ENCODE data around the gene ACOX1. TPM values are rescaled to one million over a fixed set of nuclear protein-coding genes. Genes with fewer than 3 reads are reported as not detected.

The ACOX1 gene
- total RNA-seq, 1 donor from 2014 or later: 9.7 TPM

GRCh38 chr17:76008630-76009425, 29.9 kb upstream of the ACOX1 start:
- H3K4me3 Mint-ChIP-seq: no peak overlapping the region
- no peaks in the 10 kb centered on the region for H3K4me1 ChIP-seq
- DNase-seq (ENCODE audit: low spot score): no peak
- no peak overlapping the region for H2AFZ ChIP-seq (replicated peaks)
- no peaks in the 10 kb centered on the region for H3K9me3 ChIP-seq (ENCODE audit: low read depth)
- no peaks in the 10 kb centered on the region for H3K27me3 ChIP-seq
- no peak overlapping the region for H3K27ac Mint-ChIP-seq
- TF ChIP-seq EZH2phosphoT487 (IDR thresholded peaks at IDR 0.05) (no peak), EZH2 (IDR thresholded peaks at IDR 0.05) (no peak)
- TF ChIP-seq, protein P1, sequence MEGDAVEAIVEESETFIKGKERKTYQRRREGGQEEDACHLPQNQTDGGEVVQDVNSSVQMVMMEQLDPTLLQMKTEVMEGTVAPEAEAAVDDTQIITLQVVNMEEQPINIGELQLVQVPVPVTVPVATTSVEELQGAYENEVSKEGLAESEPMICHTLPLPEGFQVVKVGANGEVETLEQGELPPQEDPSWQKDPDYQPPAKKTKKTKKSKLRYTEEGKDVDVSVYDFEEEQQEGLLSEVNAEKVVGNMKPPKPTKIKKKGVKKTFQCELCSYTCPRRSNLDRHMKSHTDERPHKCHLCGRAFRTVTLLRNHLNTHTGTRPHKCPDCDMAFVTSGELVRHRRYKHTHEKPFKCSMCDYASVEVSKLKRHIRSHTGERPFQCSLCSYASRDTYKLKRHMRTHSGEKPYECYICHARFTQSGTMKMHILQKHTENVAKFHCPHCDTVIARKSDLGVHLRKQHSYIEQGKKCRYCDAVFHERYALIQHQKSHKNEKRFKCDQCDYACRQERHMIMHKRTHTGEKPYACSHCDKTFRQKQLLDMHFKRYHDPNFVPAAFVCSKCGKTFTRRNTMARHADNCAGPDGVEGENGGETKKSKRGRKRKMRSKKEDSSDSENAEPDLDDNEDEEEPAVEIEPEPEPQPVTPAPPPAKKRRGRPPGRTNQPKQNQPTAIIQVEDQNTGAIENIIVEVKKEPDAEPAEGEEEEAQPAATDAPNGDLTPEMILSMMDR (IDR thresholded peaks at IDR 0.05): no peak
- H3K79me2 ChIP-seq (ENCODE audit: low read depth): no peaks in the 10 kb centered on the region
- H3K27me3 Mint-ChIP-seq (ENCODE audit: insufficient read depth, low read depth): peaks cover 14% of the 10 kb centered on the region
- H3K36me3 Mint-ChIP-seq: no peaks in the 10 kb centered on the region
- H3K27ac ChIP-seq: no peak overlapping the region
- no peaks in the 10 kb centered on the region for H3K9me3 Mint-ChIP-seq
- H3K4me2 ChIP-seq: no peak overlapping the region
- no peak overlapping the region for H3K9ac ChIP-seq
- no peaks in the 10 kb centered on the region for H4K20me1 ChIP-seq (ENCODE audit: low read depth)
- no peaks in the 10 kb centered on the region for H3K36me3 ChIP-seq
- H3K4me3 ChIP-seq: no peak overlapping the region
- peaks cover 6% of the 10 kb centered on the region for H3K4me1 Mint-ChIP-seq
- no peaks in the 10 kb centered on the region for H3F3A ChIP-seq (ENCODE audit: low read depth)

GRCh38 chr17:76008208-76008607, 29.2 kb upstream of the ACOX1 start:
- Histone ChIP-seq H4K20me1 (ENCODE audit: low read depth) (no peaks in the 10 kb centered on the region), H3K27me3 (no peaks in the 10 kb centered on the region), H3K9me3 (ENCODE audit: low read depth) (no peaks in the 10 kb centered on the region), H3K9ac (no peak overlapping the region), H3F3A (ENCODE audit: low read depth) (no peaks in the 10 kb centered on the region), H3K27ac (no peak overlapping the region), H3K4me2 (no peak overlapping the region), H3K79me2 (ENCODE audit: low read depth) (no peaks in the 10 kb centered on the region), H3K4me1 (no peaks in the 10 kb centered on the region), H3K36me3 (no peaks in the 10 kb centered on the region), H2AFZ (replicated peaks) (no peak overlapping the region), H3K4me3 (no peak overlapping the region)
- H3K4me1 Mint-ChIP-seq: peaks cover under 1% of the 10 kb centered on the region
- no peaks in the 10 kb centered on the region for H3K9me3 Mint-ChIP-seq
- H3K36me3 Mint-ChIP-seq: no peaks in the 10 kb centered on the region
- H3K27ac Mint-ChIP-seq: no peak overlapping the region
- H3K4me3 Mint-ChIP-seq: no peak overlapping the region
- peaks cover 13% of the 10 kb centered on the region for H3K27me3 Mint-ChIP-seq (ENCODE audit: insufficient read depth, low read depth)
- DNase-seq (ENCODE audit: low spot score): no peak
- TF ChIP-seq EZH2phosphoT487 (IDR thresholded peaks at IDR 0.05) (no peak), EZH2 (IDR thresholded peaks at IDR 0.05) (no peak)
- TF ChIP-seq, protein P1 (IDR thresholded peaks at IDR 0.05): no peak

DNA sequence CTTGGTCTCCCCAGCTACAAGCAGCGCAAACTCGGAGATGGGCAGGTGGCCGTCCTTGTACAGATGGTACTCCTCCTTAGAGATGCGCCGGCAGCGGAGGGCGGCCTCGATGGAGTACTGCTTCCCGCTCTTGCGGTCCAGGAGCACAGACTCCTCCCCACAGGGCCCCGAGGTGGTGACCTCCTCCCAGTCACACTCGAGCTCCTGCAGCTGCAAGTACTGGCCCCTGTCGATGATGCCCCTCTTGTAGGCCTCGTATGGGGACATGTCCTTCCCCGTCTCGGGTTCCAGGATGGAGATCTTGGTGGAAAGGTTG, 28.8 kb upstream of the ACOX1 start:
- Histone ChIP-seq H2AFZ (replicated peaks) (no peak overlapping the region), H3F3A (ENCODE audit: low read depth) (no peaks in the 10 kb centered on the region), H3K4me1 (no peaks in the 10 kb centered on the region), H3K27ac (no peak overlapping the region), H3K9ac (no peak overlapping the region), H3K4me3 (no peak overlapping the region), H3K79me2 (ENCODE audit: low read depth) (no peaks in the 10 kb centered on the region), H3K4me2 (no peak overlapping the region), H3K9me3 (ENCODE audit: low read depth) (no peaks in the 10 kb centered on the region), H3K27me3 (no peaks in the 10 kb centered on the region), H4K20me1 (ENCODE audit: low read depth) (no peaks in the 10 kb centered on the region), H3K36me3 (no peaks in the 10 kb centered on the region)
- Mint-ChIP-seq H3K36me3 (no peaks in the 10 kb centered on the region), H3K9me3 (no peaks in the 10 kb centered on the region), H3K27ac (no peak overlapping the region), H3K4me3 (no peak overlapping the region), H3K4me1 (no peaks in the 10 kb centered on the region), H3K27me3 (ENCODE audit: insufficient read depth, low read depth) (peaks cover 10% of the 10 kb centered on the region)
- DNase-seq (ENCODE audit: low spot score): no peak
- TF ChIP-seq EZH2phosphoT487 (IDR thresholded peaks at IDR 0.05) (no peak), EZH2 (IDR thresholded peaks at IDR 0.05) (no peak)
- TF ChIP-seq, protein P1 (IDR thresholded peaks at IDR 0.05): no peak
